H1 (cell line): ENCODE data around the gene LY6G6F. TPM values are rescaled to one million over a fixed set of nuclear protein-coding genes. Genes with fewer than 3 reads are reported as not detected.

Experiments
- ASH2L ChIP-seq: fragments of 200-600, 300-600 bp; sonication (generic); IDR thresholded peaks from one replicate; pipeline ENCODE4 v1.7.1; 2017; ENCODE audit warnings: low read length
- BACH1 ChIP-seq: IDR thresholded peaks from 2 replicates; pipeline ENCODE4 v1.6.1; 2012; ENCODE audit warnings: low read length, improper control_type of control experiment
- CBX5 ChIP-seq: fragments of 300-800, 300-1000 bp; sonication (generic); IDR thresholded peaks from 2 replicates; pipeline ENCODE4 v1.7.1; 2016; ENCODE audit warnings: antibody characterized with exemption, low read length, low read depth
- CBX8 ChIP-seq: fragments of 300-800, 300-1000 bp; sonication (generic); IDR thresholded peaks from 2 replicates; pipeline ENCODE4 v1.7.1; 2016; ENCODE audit warnings: low read depth, low read length, borderline replicate concordance
- CREB1 ChIP-seq: IDR thresholded peaks from 2 replicates; pipeline ENCODE4 v1.6.1; 2012; ENCODE audit warnings: inconsistent platforms
- CTBP2 ChIP-seq: IDR thresholded peaks from 2 replicates; pipeline ENCODE4 v1.7.0; 2011; ENCODE audit warnings: borderline replicate concordance, mild to moderate bottlenecking, moderate library complexity, mixed read lengths, low read length; ENCODE audit not compliant: insufficient read depth, insufficient read length
- GTF2F1 ChIP-seq: IDR thresholded peaks from 2 replicates; pipeline ENCODE4 v1.6.1; 2012; ENCODE audit warnings: low read depth, low read length, improper control_type of control experiment, borderline replicate concordance
- HDAC6 ChIP-seq: IDR thresholded peaks from one replicate; pipeline ENCODE4 v1.7.1; 2012; ENCODE audit warnings: low read depth, mild to moderate bottlenecking, inconsistent platforms, low read length, moderate library complexity
- JUN ChIP-seq: IDR thresholded peaks from 2 replicates; pipeline ENCODE4 v1.6.1; 2011; ENCODE audit warnings: low read depth, mild to moderate bottlenecking, improper control_type of control experiment, low read length
- NRF1 ChIP-seq: IDR thresholded peaks from 2 replicates; pipeline ENCODE4 v1.6.1; 2011; ENCODE audit warnings: mild to moderate bottlenecking, low read depth, low read length, improper control_type of control experiment
- POLR2AphosphoS5 ChIP-seq: IDR thresholded peaks from 2 replicates; pipeline ENCODE4 v1.6.1; 2011; ENCODE audit warnings: low read depth, low read length
- RBBP5 ChIP-seq: IDR thresholded peaks from 2 replicates; pipeline ENCODE4 v1.7.1; 2012; ENCODE audit warnings: low read depth, mild to moderate bottlenecking, inconsistent platforms, low read length, moderate library complexity, borderline replicate concordance
- RFX5 ChIP-seq: IDR thresholded peaks from 2 replicates; pipeline ENCODE4 v1.6.1; 2011; ENCODE audit warnings: low read depth, low read length, improper control_type of control experiment, borderline replicate concordance
- RNF2 ChIP-seq: fragments of 200-900, 300-1000 bp; sonication (generic); IDR thresholded peaks from 2 replicates; pipeline ENCODE4 v1.7.1; 2016; ENCODE audit warnings: borderline replicate concordance, low read depth, mild to moderate bottlenecking, antibody characterized with exemption, low read length; ENCODE audit not compliant: poor library complexity, severe bottlenecking; ENCODE audit errors: missing control alignments
- TBP ChIP-seq: IDR thresholded peaks from 2 replicates; pipeline ENCODE4 v1.6.1; 2011; ENCODE audit warnings: low read depth, low read length, improper control_type of control experiment
- TEAD4 ChIP-seq: IDR thresholded peaks from 2 replicates; pipeline ENCODE4 v1.6.1; 2012; ENCODE audit warnings: low read depth, low read length, inconsistent platforms, mixed read lengths
- USF2 ChIP-seq: IDR thresholded peaks from 2 replicates; pipeline ENCODE4 v1.6.1; 2011; ENCODE audit warnings: low read length, improper control_type of control experiment
- YY1 ChIP-seq: IDR thresholded peaks from 2 replicates; pipeline ENCODE4 v1.6.1; 2011; ENCODE audit warnings: low read depth, mild to moderate bottlenecking, low read length
- ZNF274 ChIP-seq: IDR thresholded peaks from 2 replicates; pipeline ENCODE4 v1.7.0; 2012; ENCODE audit warnings: low read length, borderline replicate concordance; ENCODE audit errors: extremely low read depth
- polyA plus RNA-seq, 7 experiments: library from polyadenylated mRNA; depleted of rRNA in 3 of 7; stranded (reverse) in 5 of 7; unstranded in 2 of 7; fragments of >200 nt in 5 of 7; fragments of 200-250 nt in 2 of 7; gene quantifications; 1 replicate in 5 of 7; 2 replicates in 1 of 7; 4 replicates in 1 of 7; pipeline versions ENCODE4 v1.2.1 to v1.2.3, GENCODE V29; 2011 to 2013; ENCODE audit warnings: missing spikeins in 2 of 7, mixed read lengths in 2 of 7
- total RNA-seq: library from RNA; stranded (reverse); fragmentation: NEBNext Ultra II Directional; extraction: Animal tissue kit (Norgen Biotek cat#: 25700); gene quantifications from 2 replicates; pipeline ENCODE4 v1.2.1, GENCODE V29; 2021
- TF ChIP-seq, protein P1 (sequence below): IDR thresholded peaks from 2 replicates; pipeline ENCODE4 v1.6.1; 2012; ENCODE audit warnings: low read length, inconsistent platforms

The LY6G6F gene
- total and polyA plus RNA-seq, 2 of the 8 experiments (the other 6 are each of a cell fraction or from before 2014, with no cell fraction given) = not detected

GRCh38 chr6:31660381-31661261 is 46.0 kb upstream of the LY6G6F start, which contains the start of gene C6orf47 (continued):
- TF ChIP-seq, protein P1, sequence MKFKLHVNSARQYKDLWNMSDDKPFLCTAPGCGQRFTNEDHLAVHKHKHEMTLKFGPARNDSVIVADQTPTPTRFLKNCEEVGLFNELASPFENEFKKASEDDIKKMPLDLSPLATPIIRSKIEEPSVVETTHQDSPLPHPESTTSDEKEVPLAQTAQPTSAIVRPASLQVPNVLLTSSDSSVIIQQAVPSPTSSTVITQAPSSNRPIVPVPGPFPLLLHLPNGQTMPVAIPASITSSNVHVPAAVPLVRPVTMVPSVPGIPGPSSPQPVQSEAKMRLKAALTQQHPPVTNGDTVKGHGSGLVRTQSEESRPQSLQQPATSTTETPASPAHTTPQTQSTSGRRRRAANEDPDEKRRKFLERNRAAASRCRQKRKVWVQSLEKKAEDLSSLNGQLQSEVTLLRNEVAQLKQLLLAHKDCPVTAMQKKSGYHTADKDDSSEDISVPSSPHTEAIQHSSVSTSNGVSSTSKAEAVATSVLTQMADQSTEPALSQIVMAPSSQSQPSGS = no peak
- peak; percentile 74; the same call in 1 of the 2 replicates for TF ChIP-seq POLR2AphosphoS5
- TF ChIP-seq RNF2 = no peak
- no peak for TF ChIP-seq CBX8
- no peak for TF ChIP-seq CTBP2
- TF ChIP-seq USF2 = no peak
- peak; percentile 54; the same call in 1 of the 2 replicates for TF ChIP-seq TBP
- no peak for TF ChIP-seq NRF1
- TF ChIP-seq BACH1 = no peak
- no peak for TF ChIP-seq ZNF274
- TF ChIP-seq CREB1 = no peak; the same call in none of the 2 replicates
- peak; percentile 54; the same call in 1 of the 2 replicates for TF ChIP-seq YY1
- TF ChIP-seq GTF2F1 = no peak
- TF ChIP-seq HDAC6 = no peak
- TF ChIP-seq TEAD4 = no peak
- TF ChIP-seq JUN = no peak
- peak; percentile 26 for TF ChIP-seq ASH2L
- no peak for TF ChIP-seq RBBP5
- TF ChIP-seq RFX5 = no peak
- no peak for TF ChIP-seq CBX5
